B cell (primary cell): ENCODE results near the gene BCKDK. TPM values are rescaled to one million over a fixed set of nuclear protein-coding genes. Genes with fewer than 3 reads are reported as not detected.
A peak's percentile ranks its signal among the peaks of the same experiment; 100 is the strongest.

Source experiments
- ATAC-seq: fragments of 200-7000 bp; cut with Tn5 transposase; one replicate; pipeline ENCODE4 v1.10.0; 2021; ENCODE audit warnings: low read depth, mild to moderate bottlenecking, moderate number of reproducible peaks, moderate library complexity
- CTCF ChIA-PET: fragments of 350-600 bp; sonication (Branson Sonifier 250); formaldehyde crosslinking; loops from one replicate; lab custom pipeline; 2021; ENCODE audit warnings: antibody characterized with exemption, inconsistent platforms; lab: Charles Lee
- POLR2A ChIA-PET: fragments of 350-600 bp; sonication (Branson Sonifier 250); formaldehyde crosslinking; loops from one replicate; lab custom pipeline; 2021; ENCODE audit warnings: antibody characterized with exemption; lab: Charles Lee
- DNase-seq: peaks from one replicate; pipeline ENCODE4 v3.0.0; 2013
- H2AFZ ChIP-seq: 2 replicates; pipeline ENCODE4 v1.6.1; 2012; ENCODE audit warnings: mild to moderate bottlenecking, low read depth, low read length; ENCODE audit not compliant: insufficient read depth, poor library complexity, severe bottlenecking
- H3K27ac ChIP-seq, 2 donors: 1 replicate in 1 of 2; 2 replicates in 1 of 2; pipeline ENCODE4 v1.5.1; 2012 to 2013; ENCODE audit warnings: low read length in 2 of 2, mild to moderate bottlenecking in 2 of 2, moderate library complexity in 1 of 2
- H3K27me3 ChIP-seq, 4 experiments: fragments of 200-600 bp in 1 of 4; sonication (generic) in 1 of 4; replicated peaks in 1 of 4; 1 replicate in 2 of 4; 2 replicates in 2 of 4; pipeline versions ENCODE4 v1.6.1 to v1.7.0; 2013 to 2016; ENCODE audit warnings: low read length in 3 of 4, mild to moderate bottlenecking in 2 of 4, mixed read lengths in 1 of 4, moderate library complexity in 1 of 4; ENCODE audit not compliant: insufficient read depth in 4 of 4, control insufficient read depth in 3 of 4; ENCODE audit errors: control extremely low read depth in 1 of 4
- H3K36me3 ChIP-seq, 2 experiments: replicated peaks in 1 of 2; 1 replicate in 1 of 2; 2 replicates in 1 of 2; pipeline versions ENCODE4 v1.6.1 to v1.7.1; 2013; ENCODE audit warnings: low read length in 1 of 2; ENCODE audit not compliant: insufficient read depth in 2 of 2, control insufficient read depth in 1 of 2; ENCODE audit errors: control extremely low read depth in 1 of 2, extremely low read depth in 1 of 2
- H3K4me1 ChIP-seq, 2 donors: fragments of 200-600 bp in 1 of 2; sonication (generic) in 1 of 2; 1 replicate in 1 of 2; 2 replicates in 1 of 2; pipeline versions ENCODE4 v1.5.1 to v1.6.1; 2013 to 2017; ENCODE audit warnings: low read length in 2 of 2; ENCODE audit not compliant: control insufficient read depth in 2 of 2, insufficient read depth in 2 of 2
- H3K4me2 ChIP-seq: replicated peaks from 2 replicates; pipeline ENCODE3; 2012; ENCODE audit warnings: mild to moderate bottlenecking, low read depth, low read length; ENCODE audit not compliant: poor library complexity, severe bottlenecking
- H3K4me3 ChIP-seq, 5 experiments: fragments of 200-600 bp in 1 of 5; sonication (generic) in 1 of 5; 1 replicate in 3 of 5; 2 replicates in 2 of 5; pipeline versions ENCODE4 v1.5.1 to v1.7.0; 2011 to 2016; ENCODE audit warnings: low read length in 4 of 5, mild to moderate bottlenecking in 4 of 5, low read depth in 2 of 5, control low read depth in 1 of 5, moderate library complexity in 1 of 5; ENCODE audit not compliant: insufficient read depth in 1 of 5; ENCODE audit errors: control extremely low read depth in 1 of 5, extremely low read depth in 1 of 5
- H3K79me2 ChIP-seq: fragments of 200-600 bp; sonication (generic); one replicate; pipeline ENCODE4 v1.6.0; 2016; ENCODE audit warnings: low read length; ENCODE audit not compliant: control insufficient read depth, insufficient read depth
- H3K9ac ChIP-seq: fragments of 200-600 bp; sonication (generic); 2 replicates; pipeline ENCODE4 v1.6.1; 2017; ENCODE audit warnings: mild to moderate bottlenecking, low read length, moderate library complexity
- H3K9me3 ChIP-seq, 3 donors: one replicate each; pipeline versions ENCODE4 v1.6.1 to v1.7.1; 2013; ENCODE audit warnings: low read length in 2 of 3; ENCODE audit not compliant: control insufficient read depth in 2 of 3, insufficient read depth in 1 of 3; ENCODE audit errors: control extremely low read depth in 1 of 3
- H4K20me1 ChIP-seq: 2 replicates; pipeline ENCODE4 v1.6.0; 2012; ENCODE audit warnings: mild to moderate bottlenecking, low read length; ENCODE audit not compliant: insufficient read depth, control insufficient read depth, poor library complexity, severe bottlenecking
- H3K27ac Mint-ChIP-seq: one replicate; pipeline ENCODE4 v1.8.0; 2021; ENCODE audit warnings: mixed read lengths
- H3K27me3 Mint-ChIP-seq: one replicate; pipeline ENCODE4 v1.8.0; 2021; ENCODE audit warnings: mixed read lengths
- H3K4me1 Mint-ChIP-seq: one replicate; pipeline ENCODE4 v1.8.0; 2021; ENCODE audit warnings: mixed read lengths
- H3K4me3 Mint-ChIP-seq: one replicate; pipeline ENCODE4 v1.8.0; 2021; ENCODE audit warnings: mixed read lengths
- H3K9me3 Mint-ChIP-seq: one replicate; pipeline ENCODE4 v1.8.0; 2022; ENCODE audit warnings: mixed read lengths; ENCODE audit not compliant: insufficient read depth
- EZH2 ChIP-seq: IDR thresholded peaks from 2 replicates; pipeline ENCODE4 v1.6.1; 2012; ENCODE audit warnings: borderline replicate concordance, low read depth, mild to moderate bottlenecking, moderate library complexity, low read length; ENCODE audit not compliant: insufficient read depth, poor library complexity, severe bottlenecking
- WGBS: methylation state at CpG from one replicate; pipeline ENCODE4 v1.1.5; 2013; ENCODE audit warnings: missing lambda C conversion rate; ENCODE audit not compliant: insufficient coverage; 5-methylcytosine and 5-hydroxymethylcytosine counted together
- intact Hi-C: fragments of 100-400 bp; cut with micrococcal nuclease; formaldehyde crosslinking; loops from one replicate; pipeline ENCODE4 v1.10.0; 2022
- polyA plus RNA-seq: library from polyadenylated mRNA; depleted of rRNA; stranded (reverse); fragments of >200 nt; gene quantifications from 2 replicates; pipeline ENCODE4 v1.2.3, GENCODE V29; 2012
- total RNA-seq, 2 donors: library from RNA; stranded (reverse); fragments of 120-200 nt in 1 of 2; gene quantifications; 1 replicate in 1 of 2; 2 replicates in 1 of 2; pipeline versions ENCODE4 v1.2.3 to v1.2.4, GENCODE V29; 2013 to 2022
- TF ChIP-seq, protein P1 (sequence below): fragments of 200-600 bp; IDR thresholded peaks from one replicate; pipeline ENCODE4 v1.8.0; 2022; ENCODE audit warnings: antibody characterized with exemption, mild to moderate bottlenecking

The BCKDK gene
- total and polyA plus RNA-seq, 2 donors (not counting 1 experiment from before 2014, with no cell fraction given) = 24.7 to 27.6 TPM

DNA sequence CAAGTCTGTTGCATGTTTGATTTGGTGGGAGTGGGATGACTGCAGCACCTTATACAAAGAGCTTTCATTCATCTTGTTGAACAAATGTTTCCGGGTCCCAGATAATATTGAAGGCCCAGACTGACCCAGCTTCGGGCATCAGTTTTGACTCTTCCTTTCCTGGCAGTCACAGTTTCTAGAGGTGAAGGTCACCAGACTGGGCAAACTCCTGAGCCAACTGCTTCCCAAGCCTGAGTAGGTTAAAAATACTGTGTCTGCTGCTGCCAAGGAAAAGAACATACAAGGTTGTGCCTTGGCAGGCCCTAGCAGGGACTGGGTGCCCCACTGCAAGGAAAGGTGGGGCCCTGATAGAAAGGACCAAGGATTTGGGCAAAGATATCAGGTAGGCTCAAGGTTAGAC, 4.5 kb downstream of the BCKDK start:
- TF ChIP-seq, protein P1, sequence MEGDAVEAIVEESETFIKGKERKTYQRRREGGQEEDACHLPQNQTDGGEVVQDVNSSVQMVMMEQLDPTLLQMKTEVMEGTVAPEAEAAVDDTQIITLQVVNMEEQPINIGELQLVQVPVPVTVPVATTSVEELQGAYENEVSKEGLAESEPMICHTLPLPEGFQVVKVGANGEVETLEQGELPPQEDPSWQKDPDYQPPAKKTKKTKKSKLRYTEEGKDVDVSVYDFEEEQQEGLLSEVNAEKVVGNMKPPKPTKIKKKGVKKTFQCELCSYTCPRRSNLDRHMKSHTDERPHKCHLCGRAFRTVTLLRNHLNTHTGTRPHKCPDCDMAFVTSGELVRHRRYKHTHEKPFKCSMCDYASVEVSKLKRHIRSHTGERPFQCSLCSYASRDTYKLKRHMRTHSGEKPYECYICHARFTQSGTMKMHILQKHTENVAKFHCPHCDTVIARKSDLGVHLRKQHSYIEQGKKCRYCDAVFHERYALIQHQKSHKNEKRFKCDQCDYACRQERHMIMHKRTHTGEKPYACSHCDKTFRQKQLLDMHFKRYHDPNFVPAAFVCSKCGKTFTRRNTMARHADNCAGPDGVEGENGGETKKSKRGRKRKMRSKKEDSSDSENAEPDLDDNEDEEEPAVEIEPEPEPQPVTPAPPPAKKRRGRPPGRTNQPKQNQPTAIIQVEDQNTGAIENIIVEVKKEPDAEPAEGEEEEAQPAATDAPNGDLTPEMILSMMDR = no peak
- TF ChIP-seq EZH2 = no peak

More for the DNA sequence above, 4.5 kb downstream of the BCKDK start:
- Histone ChIP-seq H3K9ac (no peak overlapping the region), H2AFZ (no peak overlapping the region), H4K20me1 (peaks cover 5% of the 10 kb centered on the region), H3K4me2 (no peak overlapping the region), H3K79me2 (peaks cover 19% of the 10 kb centered on the region), H3K4me3 (no peak overlapping the region), H3K27ac (peak overlapping the region in 1 of 2 donors; percentile 23), H3K36me3 (peaks cover 1 to 31% of the 10 kb centered on the region in 2 experiments), H3K4me1 (peaks cover 7 to 17% of the 10 kb centered on the region in 2 donors), H3K9me3 (no peaks in the 10 kb centered on the region), H3K27me3 (no peaks in the 10 kb centered on the region)
- ATAC-seq (no peak), DNase-seq (no peak)
- Mint-ChIP-seq H3K4me1 (peaks cover 17% of the 10 kb centered on the region), H3K4me3 (no peak overlapping the region), H3K9me3 (no peaks in the 10 kb centered on the region), H3K27ac (no peak overlapping the region), H3K27me3 (no peaks in the 10 kb centered on the region)
- ChIA-PET CTCF (no interaction called here), POLR2A (interaction anchor here (0.6 kb wide), 2 partner anchors 185 to 189 kb away, joined by 4 read pairs; no protein-coding TSS in a partner anchor)
- intact Hi-C loops = no loop called here
- WGBS = 100% methylated on average over 2 of the region's 2 CpGs
